HepG2 (cell line): ENCODE measurements around the gene APOA1. TPM values are rescaled to one million over a fixed set of nuclear protein-coding genes. Genes with fewer than 3 reads are reported as not detected.

ENCODE experiments used
- ATM ChIP-seq: fragments of 450-650 bp; IDR thresholded peaks from 2 replicates; pipeline ENCODE4 v1.7.1; 2017; ENCODE audit warnings: mild to moderate bottlenecking, borderline replicate concordance
- CBX2 ChIP-seq, 2 experiments: fragments of 200-600 bp in 1 of 2; sonication (generic); formaldehyde crosslinking in 1 of 2; IDR thresholded peaks; 2 replicates each; pipeline versions ENCODE4 v1.7.0 to v1.8.1; 2018 to 2022; ENCODE audit warnings: low read depth in 2 of 2, low read length in 1 of 2, mild to moderate bottlenecking in 1 of 2, missing genetic modification reagents in 1 of 2
- CEBPB ChIP-seq: IDR thresholded peaks from 2 replicates; pipeline ENCODE4 v1.6.1; 2011; ENCODE audit warnings: low read depth, low read length, improper control_type of control experiment, borderline replicate concordance
- ELF3 ChIP-seq: IDR thresholded peaks from 2 replicates; pipeline ENCODE4 v1.6.1; 2016; ENCODE audit warnings: missing genetic modification reagents, missing compliant biosample characterization
- GABPA ChIP-seq, 2 experiments: IDR thresholded peaks; 2 replicates each; pipeline ENCODE4 v1.6.1; 2011 to 2016; ENCODE audit warnings: low read depth in 2 of 2, low read length in 1 of 2, missing biosample characterization in 1 of 2, missing genetic modification characterization in 1 of 2
- GFI1 ChIP-seq: sonication (generic); formaldehyde crosslinking; IDR thresholded peaks from 2 replicates; pipeline ENCODE4 v1.5.0; 2020; ENCODE audit warnings: missing genetic modification reagents, mild to moderate bottlenecking, borderline replicate concordance
- HNF4A ChIP-seq: sonication (generic); formaldehyde crosslinking; IDR thresholded peaks from 2 replicates; pipeline ENCODE4 v1.4.0; 2020; ENCODE audit warnings: missing genetic modification reagents
- IRF2 ChIP-seq: IDR thresholded peaks from 2 replicates; pipeline ENCODE4 v1.6.1; 2018; ENCODE audit warnings: missing genetic modification reagents, missing compliant biosample characterization
- ISX ChIP-seq: sonication (generic); formaldehyde crosslinking; conservative IDR thresholded peaks from 2 replicates; pipeline ENCODE4 v1.5.0; 2020; ENCODE audit warnings: missing genetic modification reagents
- KLF11 ChIP-seq: IDR thresholded peaks from 2 replicates; pipeline ENCODE4 v1.6.1; 2016; ENCODE audit warnings: missing compliant biosample characterization
- MAF1 ChIP-seq: sonication (generic); formaldehyde crosslinking; IDR thresholded peaks from 2 replicates; pipeline ENCODE4 v1.5.0; 2020; ENCODE audit warnings: missing genetic modification reagents, borderline replicate concordance
- MED8 ChIP-seq: sonication (generic); formaldehyde crosslinking; IDR thresholded peaks from 2 replicates; pipeline ENCODE4 v1.8.1; 2023; ENCODE audit warnings: mild to moderate bottlenecking, missing genetic modification reagents; ENCODE audit not compliant: insufficient replicate concordance
- PHF5A ChIP-seq: IDR thresholded peaks from one replicate; pipeline ENCODE4 v1.6.1; 2018; ENCODE audit warnings: low read depth, missing genetic modification reagents; ENCODE audit not compliant: unreplicated experiment
- RAD51 ChIP-seq: fragments of 450-650 bp; IDR thresholded peaks from 2 replicates; pipeline ENCODE4 v1.6.1; 2016; ENCODE audit warnings: borderline replicate concordance
- SALL2 ChIP-seq: sonication (generic); formaldehyde crosslinking; IDR thresholded peaks from 2 replicates; pipeline ENCODE4 v1.8.1; 2023; ENCODE audit warnings: mild to moderate bottlenecking, missing genetic modification reagents, inconsistent platforms
- TBP ChIP-seq: sonication (generic); formaldehyde crosslinking; IDR thresholded peaks from 2 replicates; pipeline ENCODE4 v1.5.0; 2020; ENCODE audit warnings: missing genetic modification reagents
- THAP11 ChIP-seq: IDR thresholded peaks from 2 replicates; pipeline ENCODE4 v1.6.1; 2016; ENCODE audit warnings: missing biosample characterization, missing genetic modification reagents
- ZBTB42 ChIP-seq: sonication (generic); formaldehyde crosslinking; IDR thresholded peaks from 2 replicates; pipeline ENCODE4 v1.5.0; 2020; ENCODE audit warnings: mild to moderate bottlenecking, missing genetic modification reagents
- ZFP41 ChIP-seq: sonication (generic); formaldehyde crosslinking; IDR thresholded peaks from 2 replicates; pipeline ENCODE4 v1.4.0; 2020; ENCODE audit warnings: mild to moderate bottlenecking, missing genetic modification reagents, borderline replicate concordance
- ZKSCAN8 ChIP-seq: IDR thresholded peaks from 2 replicates; pipeline ENCODE4 v1.6.1; 2016; ENCODE audit warnings: borderline replicate concordance, missing genetic modification reagents, missing compliant biosample characterization
- ZNF121 ChIP-seq: sonication (generic); formaldehyde crosslinking; IDR thresholded peaks from 2 replicates; pipeline ENCODE4 v1.5.0; 2020; ENCODE audit warnings: mild to moderate bottlenecking, missing genetic modification reagents
- ZNF317 ChIP-seq: sonication (generic); formaldehyde crosslinking; IDR thresholded peaks from 2 replicates; pipeline ENCODE4 v1.5.0; 2020; ENCODE audit warnings: mild to moderate bottlenecking, missing genetic modification reagents
- ZNF563 ChIP-seq: sonication (generic); formaldehyde crosslinking; IDR thresholded peaks from 2 replicates; pipeline ENCODE4 v1.8.0; 2022; ENCODE audit warnings: mild to moderate bottlenecking, moderate library complexity, missing genetic modification reagents
- ZNF678 ChIP-seq: sonication (generic); formaldehyde crosslinking; IDR thresholded peaks from 2 replicates; pipeline ENCODE4 v1.4.0; 2020; ENCODE audit warnings: mild to moderate bottlenecking, missing genetic modification reagents
- ZNF790 ChIP-seq: sonication (generic); formaldehyde crosslinking; IDR thresholded peaks from 2 replicates; pipeline ENCODE4 v1.8.0; 2022; ENCODE audit warnings: missing genetic modification reagents, mild to moderate bottlenecking, borderline replicate concordance
- polyA plus RNA-seq, 8 experiments: library from polyadenylated mRNA; depleted of rRNA in 3 of 8; stranded (reverse) in 7 of 8; unstranded in 1 of 8; fragments of >200 nt; fragmentation: Illumina TruSeq in 4 of 8; extraction: Trizol in 4 of 8; gene quantifications; 2 replicates each; pipeline versions ENCODE4 v1.2.1 to v1.2.3, GENCODE V29; 2011 to 2016; ENCODE audit warnings: low read depth in 4 of 8, missing spikeins in 1 of 8, mixed read lengths in 1 of 8; ENCODE audit not compliant: insufficient read depth in 1 of 8
- total RNA-seq, 5 experiments: library from RNA; depleted of rRNA; stranded (reverse); fragments of >200 nt; fragmentation: Illumina TruSeq; extraction: Trizol; gene quantifications; 2 replicates each; pipeline ENCODE4 v1.2.3, GENCODE V29; 2016; ENCODE audit warnings: low read depth in 1 of 5
- TF ChIP-seq, protein P1 (sequence below): sonication (generic); formaldehyde crosslinking; IDR thresholded peaks from 2 replicates; pipeline ENCODE4 v1.4.0; 2020; ENCODE audit warnings: low read depth, mild to moderate bottlenecking, missing genetic modification reagents
- TF ChIP-seq, protein P2 (sequence below): IDR thresholded peaks from 2 replicates; pipeline ENCODE4 v1.6.1; 2016; ENCODE audit warnings: missing biosample characterization, missing genetic modification reagents, low read depth
- TF ChIP-seq, protein P3 (sequence below): sonication (generic); formaldehyde crosslinking; IDR thresholded peaks from 2 replicates; pipeline ENCODE4 v1.5.0; 2020; ENCODE audit warnings: missing genetic modification reagents

Gene APOA1
- total and polyA plus RNA-seq, 2 of the 13 experiments (the other 11 are each of a cell fraction or from before 2014, with no cell fraction given): 1,973 to 5,485 TPM

DNA sequence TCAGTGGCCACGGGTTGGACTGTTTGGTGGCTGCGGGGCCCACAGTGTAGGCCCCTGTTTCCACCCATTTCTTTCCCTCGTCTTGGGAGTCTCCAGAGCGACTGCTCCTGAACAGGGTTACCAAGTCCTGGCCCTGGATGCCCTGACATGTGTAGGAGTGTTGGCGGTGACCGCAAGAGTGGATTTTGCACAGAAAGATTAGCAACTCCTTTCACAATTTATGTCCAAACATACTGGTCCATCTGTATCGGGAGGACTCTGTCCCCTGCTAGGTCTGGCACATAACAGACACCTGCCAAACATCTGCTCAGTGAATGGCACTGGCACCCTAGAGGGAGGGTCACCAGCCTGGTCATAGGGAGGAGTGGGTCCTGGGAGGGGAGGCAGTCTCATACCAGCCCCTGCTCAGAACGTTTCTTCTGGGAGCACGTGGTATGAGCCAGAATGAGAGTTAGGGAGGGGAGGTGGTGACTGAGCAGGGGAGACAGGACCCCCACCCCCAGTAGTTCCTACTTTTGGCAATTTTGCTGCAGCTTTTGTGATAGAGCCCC is 3.4 kb upstream of the APOA1 start (continued):
- TF ChIP-seq GABPA (IDR thresholded peaks at IDR 0.05; ENCODE audit: low read depth, low read length): no peak
- TF ChIP-seq GABPA (CRISPR knock-in tag; IDR thresholded peaks at IDR 0.05; ENCODE audit: low read depth): no peak
- TF ChIP-seq ZNF678 (CRISPR knock-in tag): no peak
- no peak for TF ChIP-seq CBX2 (IDR thresholded peaks at IDR 0.05; ENCODE audit: low read depth, low read length)
- TF ChIP-seq CBX2 (CRISPR knock-in tag; IDR thresholded peaks at IDR 0.05; ENCODE audit: low read depth): no peak
- TF ChIP-seq, protein P1, sequence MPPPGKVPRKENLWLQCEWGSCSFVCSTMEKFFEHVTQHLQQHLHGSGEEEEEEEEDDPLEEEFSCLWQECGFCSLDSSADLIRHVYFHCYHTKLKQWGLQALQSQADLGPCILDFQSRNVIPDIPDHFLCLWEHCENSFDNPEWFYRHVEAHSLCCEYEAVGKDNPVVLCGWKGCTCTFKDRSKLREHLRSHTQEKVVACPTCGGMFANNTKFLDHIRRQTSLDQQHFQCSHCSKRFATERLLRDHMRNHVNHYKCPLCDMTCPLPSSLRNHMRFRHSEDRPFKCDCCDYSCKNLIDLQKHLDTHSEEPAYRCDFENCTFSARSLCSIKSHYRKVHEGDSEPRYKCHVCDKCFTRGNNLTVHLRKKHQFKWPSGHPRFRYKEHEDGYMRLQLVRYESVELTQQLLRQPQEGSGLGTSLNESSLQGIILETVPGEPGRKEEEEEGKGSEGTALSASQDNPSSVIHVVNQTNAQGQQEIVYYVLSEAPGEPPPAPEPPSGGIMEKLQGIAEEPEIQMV (CRISPR knock-in tag): no peak
- TF ChIP-seq, protein P2, sequence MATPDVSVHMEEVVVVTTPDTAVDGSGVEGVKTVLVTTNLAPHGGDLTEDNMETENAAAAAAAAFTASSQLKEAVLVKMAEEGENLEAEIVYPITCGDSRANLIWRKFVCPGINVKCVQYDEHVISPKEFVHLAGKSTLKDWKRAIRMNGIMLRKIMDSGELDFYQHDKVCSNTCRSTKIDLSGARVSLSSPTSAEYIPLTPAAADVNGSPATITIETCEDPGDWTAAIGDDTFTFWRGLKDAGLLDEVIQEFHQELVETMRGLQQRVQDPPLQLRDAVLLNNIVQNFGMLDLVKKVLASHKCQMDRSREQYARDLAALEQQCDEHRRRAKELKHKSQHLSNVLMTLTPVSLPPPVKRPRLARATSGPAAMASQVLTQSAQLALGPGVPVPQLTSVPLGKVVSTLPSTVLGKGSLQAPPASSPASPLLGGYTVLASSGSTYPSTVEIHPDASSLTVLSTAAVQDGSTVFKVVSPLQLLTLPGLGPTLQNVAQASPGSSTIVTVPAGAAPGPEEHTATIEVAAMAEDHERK (CRISPR knock-in tag): no peak
- no peak for TF ChIP-seq ZNF790 (CRISPR knock-in tag)
- no peak for TF ChIP-seq KLF11 (CRISPR knock-in tag)
- no peak for TF ChIP-seq ZKSCAN8 (CRISPR knock-in tag)
- TF ChIP-seq ISX (CRISPR knock-in tag): no peak
- TF ChIP-seq THAP11 (CRISPR knock-in tag): no peak; the same call in 1 of the 2 replicates
- TF ChIP-seq ZBTB42: 0 out of 2 replicates have a peak, but pooled peaks have one; percentile 33
- 0 out of 2 replicates have a peak, but pooled peaks have one; percentile 26 for TF ChIP-seq ZNF317 (CRISPR knock-in tag)
- no peak for TF ChIP-seq ZNF121 (CRISPR knock-in tag)
- TF ChIP-seq HNF4A (CRISPR knock-in tag): peak; percentile 93
- TF ChIP-seq ZFP41 (CRISPR knock-in tag): no peak
- no peak for TF ChIP-seq GFI1 (CRISPR knock-in tag)
- TF ChIP-seq IRF2: no peak
- TF ChIP-seq TBP (CRISPR knock-in tag): no peak
- TF ChIP-seq PHF5A: no peak
- TF ChIP-seq ZNF563 (CRISPR knock-in tag): no peak
- peak; percentile 78 for TF ChIP-seq CEBPB
- no peak for TF ChIP-seq ATM
- no peak for TF ChIP-seq RAD51
- TF ChIP-seq MED8 (CRISPR knock-in tag): peak; percentile 76
- no peak for TF ChIP-seq ELF3 (CRISPR knock-in tag)
- no peak for TF ChIP-seq SALL2 (CRISPR knock-in tag)
- TF ChIP-seq, protein P3, sequence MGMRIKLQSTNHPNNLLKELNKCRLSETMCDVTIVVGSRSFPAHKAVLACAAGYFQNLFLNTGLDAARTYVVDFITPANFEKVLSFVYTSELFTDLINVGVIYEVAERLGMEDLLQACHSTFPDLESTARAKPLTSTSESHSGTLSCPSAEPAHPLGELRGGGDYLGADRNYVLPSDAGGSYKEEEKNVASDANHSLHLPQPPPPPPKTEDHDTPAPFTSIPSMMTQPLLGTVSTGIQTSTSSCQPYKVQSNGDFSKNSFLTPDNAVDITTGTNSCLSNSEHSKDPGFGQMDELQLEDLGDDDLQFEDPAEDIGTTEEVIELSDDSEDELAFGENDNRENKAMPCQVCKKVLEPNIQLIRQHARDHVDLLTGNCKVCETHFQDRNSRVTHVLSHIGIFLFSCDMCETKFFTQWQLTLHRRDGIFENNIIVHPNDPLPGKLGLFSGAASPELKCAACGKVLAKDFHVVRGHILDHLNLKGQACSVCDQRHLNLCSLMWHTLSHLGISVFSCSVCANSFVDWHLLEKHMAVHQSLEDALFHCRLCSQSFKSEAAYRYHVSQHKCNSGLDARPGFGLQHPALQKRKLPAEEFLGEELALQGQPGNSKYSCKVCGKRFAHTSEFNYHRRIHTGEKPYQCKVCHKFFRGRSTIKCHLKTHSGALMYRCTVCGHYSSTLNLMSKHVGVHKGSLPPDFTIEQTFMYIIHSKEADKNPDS (CRISPR knock-in tag): no peak
- TF ChIP-seq MAF1 (CRISPR knock-in tag): no peak
